MM.1S (cell line): ENCODE measurements around the gene RCBTB1.

Experiments
- DNase-seq: peaks from one replicate; pipeline ENCODE4 v3.0.0-alpha.2; 2015
- H2AFZ ChIP-seq: fragments of 300-600 bp; sonication (generic); 2 replicates; pipeline ENCODE4 v1.6.0; 2016; ENCODE audit warnings: antibody characterized with exemption, low read length
- H3F3A ChIP-seq: fragments of 300-600 bp; sonication (generic); 2 replicates; pipeline ENCODE4 v1.6.1; 2016; ENCODE audit warnings: mild to moderate bottlenecking, antibody characterized with exemption, low read length, moderate library complexity, mixed read lengths; ENCODE audit not compliant: insufficient read depth
- H3K27ac ChIP-seq: fragments of 300-600 bp; sonication (generic); 2 replicates; pipeline ENCODE4 v1.5.1; 2016; ENCODE audit warnings: mild to moderate bottlenecking, low read length
- H3K27me3 ChIP-seq: fragments of 300-600 bp; sonication (generic); replicated peaks from 2 replicates; pipeline ENCODE4 v1.6.0; 2016; ENCODE audit warnings: low read length; ENCODE audit not compliant: insufficient read depth
- H3K36me3 ChIP-seq: fragments of 300-600 bp; sonication (generic); replicated peaks from 2 replicates; pipeline ENCODE4 v1.6.1; 2016; ENCODE audit warnings: mild to moderate bottlenecking, low read length, mixed read lengths; ENCODE audit not compliant: insufficient read depth
- H3K4me1 ChIP-seq: fragments of 300-600 bp; sonication (generic); 2 replicates; pipeline ENCODE4 v1.6.1; 2016; ENCODE audit warnings: low read length, mixed read lengths
- H3K4me2 ChIP-seq: fragments of 300-600 bp; sonication (generic); 2 replicates; pipeline ENCODE4 v1.6.0; 2016; ENCODE audit warnings: low read depth, low read length
- H3K4me3 ChIP-seq: fragments of 300-600 bp; sonication (generic); 2 replicates; pipeline ENCODE4 v1.5.1; 2016; ENCODE audit warnings: low read length, mixed read lengths
- H3K79me2 ChIP-seq: fragments of 300-600 bp; sonication (generic); 2 replicates; pipeline ENCODE4 v1.6.1; 2016; ENCODE audit warnings: mixed run types, low read length, mixed read lengths
- H3K9ac ChIP-seq: fragments of 300-600 bp; sonication (generic); 2 replicates; pipeline ENCODE4 v1.6.1; 2016; ENCODE audit warnings: low read length, mixed read lengths
- H3K9me2 ChIP-seq: fragments of 300-600 bp; sonication (generic); replicated peaks from 2 replicates; pipeline ENCODE4 v1.6.1; 2016; ENCODE audit warnings: mild to moderate bottlenecking, low read length, mixed read lengths; ENCODE audit not compliant: insufficient read depth
- H3K9me3 ChIP-seq: fragments of 300-600 bp; sonication (generic); replicated peaks from 2 replicates; pipeline ENCODE4 v1.6.1; 2016; ENCODE audit warnings: mild to moderate bottlenecking, low read length, mixed read lengths; ENCODE audit not compliant: insufficient read depth
- H4K20me1 ChIP-seq: fragments of 300-600 bp; sonication (generic); 2 replicates; pipeline ENCODE4 v1.6.1; 2016; ENCODE audit warnings: mild to moderate bottlenecking, low read length, moderate library complexity, mixed read lengths; ENCODE audit not compliant: insufficient read depth
- EZH2 ChIP-seq: fragments of 300-600 bp; sonication (generic); optimal IDR thresholded peaks from 2 replicates; pipeline ENCODE3; 2017; ENCODE audit warnings: low read depth, mild to moderate bottlenecking, antibody characterized with exemption, low read length, mixed read lengths
- EZH2phosphoT487 ChIP-seq: fragments of 300-600 bp; sonication (generic); IDR thresholded peaks from 2 replicates; pipeline ENCODE4 v1.6.1; 2018; ENCODE audit warnings: antibody characterized with exemption, low read length
- TF ChIP-seq, protein P1 (sequence below): fragments of 300-600 bp; sonication (generic); IDR thresholded peaks from 2 replicates; pipeline ENCODE4 v1.5.1; 2016; ENCODE audit warnings: antibody characterized with exemption, low read length, mixed read lengths

The RCBTB1 gene

DNA sequence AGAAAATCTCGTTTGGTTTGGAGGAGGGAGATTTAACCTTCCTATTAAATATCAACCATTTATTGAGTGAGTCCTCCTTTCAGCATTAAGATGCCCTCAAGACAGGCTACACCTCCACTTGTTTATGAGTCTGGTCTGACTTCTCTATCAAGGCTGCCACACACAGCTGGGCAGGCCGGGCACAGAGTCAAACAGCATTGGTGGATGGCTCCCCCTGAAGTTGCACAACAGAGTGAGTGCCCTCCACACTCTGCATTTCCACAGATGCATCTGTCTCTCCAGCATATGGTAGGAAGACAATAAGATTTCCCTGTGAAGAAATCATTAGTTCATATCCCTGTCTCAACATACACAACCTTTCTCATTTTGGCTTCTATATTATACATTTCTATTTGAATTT lies 58.2 kb downstream of the RCBTB1 start:
- TF ChIP-seq EZH2phosphoT487 (no peak), EZH2 (no peak)
- TF ChIP-seq, protein P1, sequence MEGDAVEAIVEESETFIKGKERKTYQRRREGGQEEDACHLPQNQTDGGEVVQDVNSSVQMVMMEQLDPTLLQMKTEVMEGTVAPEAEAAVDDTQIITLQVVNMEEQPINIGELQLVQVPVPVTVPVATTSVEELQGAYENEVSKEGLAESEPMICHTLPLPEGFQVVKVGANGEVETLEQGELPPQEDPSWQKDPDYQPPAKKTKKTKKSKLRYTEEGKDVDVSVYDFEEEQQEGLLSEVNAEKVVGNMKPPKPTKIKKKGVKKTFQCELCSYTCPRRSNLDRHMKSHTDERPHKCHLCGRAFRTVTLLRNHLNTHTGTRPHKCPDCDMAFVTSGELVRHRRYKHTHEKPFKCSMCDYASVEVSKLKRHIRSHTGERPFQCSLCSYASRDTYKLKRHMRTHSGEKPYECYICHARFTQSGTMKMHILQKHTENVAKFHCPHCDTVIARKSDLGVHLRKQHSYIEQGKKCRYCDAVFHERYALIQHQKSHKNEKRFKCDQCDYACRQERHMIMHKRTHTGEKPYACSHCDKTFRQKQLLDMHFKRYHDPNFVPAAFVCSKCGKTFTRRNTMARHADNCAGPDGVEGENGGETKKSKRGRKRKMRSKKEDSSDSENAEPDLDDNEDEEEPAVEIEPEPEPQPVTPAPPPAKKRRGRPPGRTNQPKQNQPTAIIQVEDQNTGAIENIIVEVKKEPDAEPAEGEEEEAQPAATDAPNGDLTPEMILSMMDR: no peak
- H3K4me1 ChIP-seq: no peaks in the 10 kb centered on the region

DNA sequence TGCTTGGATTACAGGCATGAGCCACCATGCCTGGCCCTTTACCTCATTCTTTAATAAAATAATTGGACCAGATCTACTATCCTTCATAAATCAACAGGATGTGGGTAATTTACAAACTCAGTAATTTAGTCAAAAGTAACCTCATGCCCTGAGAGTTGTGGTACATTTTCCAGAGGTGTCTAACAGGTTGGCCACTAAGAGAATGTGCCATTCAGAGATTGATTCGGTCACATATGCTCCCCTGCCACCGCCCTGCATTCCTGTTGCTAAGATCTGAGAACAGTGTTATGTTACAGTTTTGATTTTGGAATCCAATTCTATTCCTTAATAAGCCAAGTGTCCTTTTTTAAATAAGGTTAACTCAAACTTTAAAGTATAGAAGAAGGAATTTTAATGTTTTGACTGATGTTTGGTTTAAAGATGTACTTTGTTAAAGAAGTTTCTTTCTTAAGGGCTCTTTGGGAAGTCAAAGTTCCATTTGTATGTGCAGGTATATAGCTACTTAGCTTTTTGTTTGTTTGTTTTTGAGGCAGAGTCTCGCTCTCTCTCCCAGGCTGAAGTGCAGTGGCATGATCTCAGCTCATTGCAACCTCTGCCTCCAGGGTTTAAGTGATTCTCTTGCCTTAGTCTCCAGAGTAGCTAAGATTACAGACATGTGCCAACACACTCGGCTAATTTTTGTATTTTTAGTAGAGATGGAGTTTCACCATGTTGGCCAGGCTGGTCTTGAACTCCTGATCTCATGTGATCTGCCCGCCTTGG lies 60.4 kb downstream of the RCBTB1 start:
- Histone ChIP-seq H3K27ac (no peak overlapping the region), H3K4me3 (no peak overlapping the region), H3K9me2 (no peaks in the 10 kb centered on the region), H3K4me2 (no peak overlapping the region), H3K79me2 (no peaks in the 10 kb centered on the region), H3K4me1 (no peaks in the 10 kb centered on the region), H3F3A (no peaks in the 10 kb centered on the region), H3K9me3 (no peaks in the 10 kb centered on the region), H3K27me3 (no peaks in the 10 kb centered on the region), H3K9ac (no peak overlapping the region), H2AFZ (no peak overlapping the region), H3K36me3 (no peaks in the 10 kb centered on the region), H4K20me1 (no peaks in the 10 kb centered on the region)
- TF ChIP-seq EZH2 (no peak), EZH2phosphoT487 (no peak)
- TF ChIP-seq, protein P1: no peak
- DNase-seq: no peak

More for the DNA sequence above, 58.2 kb downstream of the RCBTB1 start:
- Histone ChIP-seq H4K20me1 (no peaks in the 10 kb centered on the region), H3K79me2 (no peaks in the 10 kb centered on the region), H3K4me3 (no peak overlapping the region), H3K27me3 (no peaks in the 10 kb centered on the region), H3K9me3 (no peaks in the 10 kb centered on the region), H3K36me3 (no peaks in the 10 kb centered on the region), H3F3A (no peaks in the 10 kb centered on the region), H3K9ac (no peak overlapping the region), H3K27ac (no peak overlapping the region), H3K4me2 (no peak overlapping the region), H2AFZ (no peak overlapping the region), H3K9me2 (no peaks in the 10 kb centered on the region)
- no peak for DNase-seq

DNA sequence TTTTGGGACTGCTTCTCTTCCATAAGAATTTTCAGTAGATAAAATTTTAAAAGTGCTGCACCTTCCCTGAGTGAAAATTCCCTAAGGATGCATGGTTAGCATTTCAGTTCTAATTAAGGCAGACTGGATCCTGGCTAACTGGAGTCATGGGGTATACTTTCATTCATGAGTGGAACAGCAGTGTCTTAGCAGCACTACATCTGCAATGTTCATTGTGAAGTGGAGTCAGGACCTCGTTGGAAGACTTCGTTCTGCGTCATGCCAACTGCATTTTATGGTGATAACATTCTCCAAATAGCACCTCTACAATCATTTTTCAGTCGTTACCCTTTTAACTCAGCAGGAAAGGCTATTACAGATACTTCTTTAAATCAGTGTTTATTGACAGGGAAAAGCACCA lies 64.1 kb downstream of the RCBTB1 start:
- Histone ChIP-seq H3K4me2 (no peak overlapping the region), H3K27ac (no peak overlapping the region), H3K9ac (no peak overlapping the region), H3K4me3 (no peak overlapping the region), H3K9me3 (no peaks in the 10 kb centered on the region), H3F3A (no peaks in the 10 kb centered on the region), H3K79me2 (no peaks in the 10 kb centered on the region), H3K36me3 (no peaks in the 10 kb centered on the region), H4K20me1 (no peaks in the 10 kb centered on the region), H3K27me3 (no peaks in the 10 kb centered on the region), H3K4me1 (no peaks in the 10 kb centered on the region), H2AFZ (no peak overlapping the region), H3K9me2 (no peaks in the 10 kb centered on the region)
- DNase-seq: no peak
- TF ChIP-seq, protein P1: no peak
- TF ChIP-seq EZH2phosphoT487: no peak
- no peak for TF ChIP-seq EZH2
